GM21576 (cell line): ENCODE results near the gene ARPC1B.
"Not testable (repeated sequence)": the region's sequence is repeated elsewhere in the genome, so short reads cannot be mapped to it uniquely, and the experiment has no call there.

Experiments used
- ATAC-seq: cut with Tn5 transposase; IDR thresholded peaks from one replicate; pipeline ENCODE4 v1.9.1; 2021; ENCODE audit warnings: mild to moderate bottlenecking, moderate library complexity; ENCODE audit not compliant: unreplicated experiment

The ARPC1B gene

DNA sequence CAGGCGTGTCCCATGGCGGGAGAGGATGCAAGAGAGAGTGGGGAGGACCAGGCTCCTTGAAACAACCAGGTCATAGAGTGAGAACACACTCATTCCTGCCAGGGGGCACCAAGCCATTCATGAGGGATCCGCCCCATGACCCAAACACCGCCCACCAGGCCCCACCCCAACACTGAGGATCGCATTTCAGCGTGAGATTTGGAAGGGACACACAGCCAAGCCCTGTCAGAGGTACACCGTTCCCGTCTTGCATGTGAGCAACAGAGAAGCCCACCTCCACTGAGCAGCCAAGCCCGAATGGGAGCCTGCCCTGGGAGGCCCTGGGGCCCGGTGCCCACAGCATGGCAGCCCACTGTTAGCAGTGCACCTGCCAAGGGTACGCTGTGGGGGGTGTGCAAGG is 7.9 kb upstream of the ARPC1B start:
- ATAC-seq: no peak

DNA sequence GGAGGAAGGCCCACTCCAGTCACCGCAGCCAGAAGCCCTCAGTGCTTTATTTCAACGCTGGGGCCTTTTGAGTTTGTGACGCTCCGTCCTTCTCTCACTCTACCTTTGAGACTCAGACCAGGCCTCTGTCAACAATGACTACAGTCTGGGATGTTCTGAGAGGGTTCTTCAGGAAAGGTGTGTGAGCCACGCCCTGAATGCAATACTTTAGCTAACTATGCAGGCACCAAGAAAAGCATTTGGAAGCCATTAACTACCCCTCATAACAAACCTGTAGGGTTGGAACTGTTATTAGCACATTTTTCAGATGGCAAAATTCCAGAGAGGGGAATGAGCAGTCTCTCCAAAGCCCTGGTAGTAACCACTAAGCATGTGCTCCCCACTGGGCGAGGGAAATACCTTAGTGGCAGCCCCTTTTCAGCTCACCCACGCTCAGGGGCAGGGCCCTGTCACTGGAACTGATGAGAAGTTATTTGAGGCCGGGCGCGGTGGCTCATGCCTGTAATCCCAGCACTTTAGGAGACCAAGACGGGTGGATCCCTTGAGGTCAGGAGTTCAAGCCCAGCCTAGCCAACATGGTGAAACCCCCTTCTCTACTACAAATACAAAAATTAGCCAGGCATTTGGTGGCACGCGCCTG is 5.7 kb upstream of the ARPC1B start:
- no peak for ATAC-seq

DNA sequence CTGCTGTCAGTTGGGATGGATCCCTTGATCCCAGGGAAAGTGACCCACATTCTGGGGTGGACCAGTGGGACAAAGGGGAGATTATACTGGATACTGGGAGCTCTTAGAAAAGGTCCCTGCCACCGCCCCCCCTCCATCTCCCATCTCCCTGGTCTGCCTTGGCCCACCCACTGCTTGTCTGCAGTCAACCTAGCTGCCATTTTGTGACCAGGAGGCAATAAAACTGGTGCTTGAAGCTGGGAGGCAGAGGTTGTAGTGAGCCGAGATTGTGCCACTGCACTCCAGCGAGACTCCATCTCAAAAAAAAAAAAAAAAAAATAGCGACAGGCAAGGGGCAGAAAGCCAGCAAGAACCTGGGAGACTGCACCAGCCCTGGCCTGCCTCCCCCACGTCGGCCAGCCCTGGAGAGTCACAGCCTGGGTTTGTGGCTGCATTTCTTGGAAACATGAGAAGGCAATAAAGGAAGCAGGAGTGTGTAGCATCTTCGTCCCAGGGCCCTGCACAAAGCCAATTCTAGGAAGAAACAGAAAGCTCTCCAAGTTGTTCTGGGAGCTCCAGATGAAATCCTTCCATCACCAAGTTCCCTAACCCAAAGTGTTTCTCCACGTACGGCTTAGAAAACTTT is 4.7 kb upstream of the ARPC1B start:
- no peak for ATAC-seq

GRCh38 chr7:99371376-99371920 is 3.1 kb upstream of the ARPC1B start:
- no peak for ATAC-seq

DNA sequence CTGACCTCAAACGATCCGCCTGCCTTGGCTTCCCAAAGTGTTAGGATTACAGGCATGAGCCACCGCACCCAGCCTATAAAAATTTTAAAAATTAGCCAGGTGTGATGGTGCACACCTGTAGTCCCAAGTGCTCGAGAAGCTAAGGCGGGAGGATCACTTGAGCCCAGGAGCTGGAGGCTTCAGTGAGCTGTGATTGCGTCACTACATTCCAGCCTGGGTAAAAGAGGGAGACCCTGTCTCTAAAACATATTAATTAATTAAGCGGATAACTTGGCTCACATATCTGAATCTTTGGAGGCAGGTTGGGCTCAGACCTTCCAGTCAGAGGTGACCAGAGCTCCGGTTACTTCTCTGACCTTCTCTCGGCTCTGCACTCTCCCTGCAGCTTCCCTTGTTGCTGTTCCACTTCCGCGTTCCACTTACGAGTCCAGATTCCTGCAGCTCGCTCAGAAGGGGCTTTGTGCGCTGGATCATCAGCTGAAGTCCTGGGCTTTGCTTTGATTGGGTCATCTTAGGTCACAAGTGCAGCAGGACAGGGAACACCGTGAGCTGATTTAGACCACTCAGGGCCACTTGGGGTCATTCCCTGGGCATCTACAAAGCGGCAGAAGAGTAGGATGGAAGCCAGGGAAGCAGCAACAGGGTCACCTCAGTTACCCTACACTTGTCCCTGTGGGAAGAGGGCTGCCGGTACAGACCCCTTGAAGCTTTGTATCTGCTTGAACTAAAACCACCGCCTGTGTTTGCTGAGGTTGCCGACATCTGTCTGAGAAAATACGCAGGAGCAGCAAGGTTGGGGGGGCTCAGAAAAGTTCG is 2.0 kb upstream of the ARPC1B start:
- ATAC-seq: no peak

DNA sequence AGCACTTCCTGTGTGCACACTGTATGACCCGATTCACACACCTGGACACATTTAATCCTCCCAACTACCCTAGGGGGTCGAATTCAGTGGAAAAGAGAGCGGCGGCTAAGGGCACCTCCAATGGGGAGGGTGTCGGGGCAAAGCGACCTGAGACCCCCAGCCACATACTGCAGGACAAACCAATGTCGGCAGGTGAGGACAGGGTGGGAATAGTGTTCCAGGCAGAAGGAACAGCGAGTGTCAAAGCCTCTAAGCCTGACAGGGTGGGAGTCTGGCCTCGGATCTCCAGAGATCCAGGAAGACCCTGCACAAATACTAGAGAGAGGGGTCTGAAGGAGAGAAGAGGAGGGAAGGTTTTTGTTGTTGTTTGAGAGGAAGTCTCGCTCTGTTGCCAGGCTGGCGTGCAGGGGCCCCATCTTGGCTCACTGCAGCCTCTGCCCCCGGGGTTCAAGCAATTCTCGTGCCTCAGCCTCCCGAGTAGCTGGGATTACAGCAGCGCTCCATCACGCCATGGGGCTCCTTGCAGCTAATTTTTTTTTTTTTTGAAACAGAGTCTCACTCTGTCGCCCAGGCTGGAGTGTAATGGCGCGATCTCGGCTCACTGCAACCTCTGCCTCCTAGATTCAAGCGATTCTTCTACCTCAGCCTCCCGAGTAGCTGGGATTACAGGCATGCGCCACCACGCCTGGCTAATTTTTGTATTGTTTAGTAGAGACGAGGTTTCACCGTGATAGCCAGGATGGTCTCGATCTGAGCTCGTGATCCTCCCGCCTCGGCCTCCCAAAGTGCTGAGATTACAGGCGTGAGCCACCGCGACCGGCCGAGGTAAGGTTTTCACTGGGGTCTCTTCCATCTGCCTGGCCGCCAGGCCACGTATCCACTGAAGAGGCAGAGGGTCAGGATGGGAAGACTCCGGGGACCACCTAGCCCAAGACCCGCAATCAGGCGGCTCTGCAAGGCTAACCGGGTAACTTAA is 1.2 kb upstream of the ARPC1B start:
- no peak for ATAC-seq

GRCh38 chr7:99375070-99375807 is 709 bp downstream of the ARPC1B start:
- peak; percentile 36 for ATAC-seq

GRCh38 chr7:99379043-99379577 is 4.6 kb downstream of the ARPC1B start:
- ATAC-seq: no peak

- ATAC-seq: not testable (repeated sequence)
Observed at GRCh38 chr7:99379693-99380031, 5.1 kb downstream of the ARPC1B start.

GRCh38 chr7:99380032-99380822 is 5.7 kb downstream of the ARPC1B start:
- peak; percentile 42 for ATAC-seq

DNA sequence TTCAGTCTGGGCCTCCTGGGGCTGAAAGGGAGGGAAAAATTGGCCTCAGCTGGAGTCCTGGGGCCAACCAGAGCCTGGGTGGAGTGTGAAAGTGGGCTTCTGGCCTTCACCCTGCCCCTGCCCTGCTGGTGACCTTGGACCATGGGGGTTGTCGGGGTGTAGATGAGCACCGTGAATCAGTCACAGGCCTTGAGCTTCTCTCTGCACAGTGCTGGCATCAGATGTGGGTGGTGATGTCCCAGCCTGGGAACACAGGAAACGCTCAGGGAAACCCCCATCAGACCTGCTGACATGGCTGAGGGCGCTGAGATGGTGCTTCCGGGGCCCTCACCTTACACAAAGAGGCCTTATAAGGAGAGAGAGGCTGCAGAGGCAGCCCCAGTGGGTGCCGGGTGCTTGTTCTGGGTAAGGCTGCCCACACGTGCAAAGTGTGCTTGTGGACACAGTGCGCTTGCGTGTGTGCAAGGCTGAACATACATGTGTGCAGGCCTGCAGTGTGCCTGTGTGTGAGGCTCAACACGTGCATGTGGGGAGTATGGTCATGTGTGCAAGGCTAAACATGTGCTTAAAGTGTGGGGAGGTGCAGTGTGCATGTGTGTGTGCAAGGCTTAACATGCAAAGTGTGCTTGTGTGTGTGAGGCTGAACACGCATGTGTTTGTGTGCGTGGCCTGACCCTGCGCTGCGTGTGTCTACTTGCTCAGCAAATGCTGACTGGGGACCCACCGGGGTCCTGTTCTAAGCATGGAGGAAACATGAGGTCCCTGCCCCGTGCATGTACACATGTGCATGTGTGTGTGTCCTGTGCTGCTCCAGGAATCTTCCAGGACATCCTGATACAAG is 6.5 kb downstream of the ARPC1B start:
- ATAC-seq: peak; percentile 68

- no peak for ATAC-seq
Observed at GRCh38 chr7:99381664-99382075, 7.1 kb downstream of the ARPC1B start.

- ATAC-seq: no peak
Observed at GRCh38 chr7:99383203-99383602, 8.7 kb downstream of the ARPC1B start.

- no peak for ATAC-seq
Observed at GRCh38 chr7:99383791-99384370, 9.4 kb downstream of the ARPC1B start.

GRCh38 chr7:99384523-99384922 is 10.0 kb downstream of the ARPC1B start:
- ATAC-seq: no peak

- no peak for ATAC-seq
Observed at GRCh38 chr7:99385564-99385963, 11.0 kb downstream of the ARPC1B start.

DNA sequence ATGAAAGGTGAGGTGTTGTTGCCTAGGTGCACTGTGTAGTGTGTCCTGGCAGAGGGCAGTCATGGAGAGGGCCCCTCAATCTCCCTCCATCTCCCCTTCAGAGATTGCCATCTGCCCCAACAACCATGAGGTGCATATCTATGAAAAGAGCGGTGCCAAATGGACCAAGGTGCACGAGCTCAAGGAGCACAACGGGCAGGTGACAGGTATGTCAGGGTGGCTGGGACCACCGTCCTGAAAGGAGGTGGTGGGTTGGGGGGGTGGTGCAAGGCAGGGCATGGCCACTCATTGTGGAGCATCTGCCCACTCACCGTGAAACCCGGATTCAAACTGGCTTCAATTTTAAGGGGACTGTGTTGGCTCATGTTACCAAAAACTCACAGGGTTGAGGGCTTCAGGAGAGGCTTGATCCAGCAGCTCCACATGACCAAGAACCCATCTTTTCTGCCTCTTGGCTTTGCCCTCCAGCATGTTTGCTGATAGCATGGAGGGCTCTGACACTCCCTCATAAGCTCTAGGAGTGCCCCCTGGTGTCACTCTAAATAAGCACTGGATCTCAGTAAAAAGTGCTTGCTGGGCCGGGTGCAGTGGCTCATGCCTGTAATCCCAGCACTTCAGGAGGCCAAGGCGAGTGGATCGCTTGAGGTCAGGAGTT is 12.2 kb downstream of the ARPC1B start:
- no peak for ATAC-seq
